Urinary bladder (tissue), 4 donors: ENCODE measurements around the gene RELL2. TPM values are rescaled to one million over a fixed set of nuclear protein-coding genes. Genes with fewer than 3 reads are reported as not detected.

Experiments
- DNase-seq: peaks from one replicate; pipeline ENCODE4 v3.0.0-alpha.2; 2015; ENCODE audit errors: extremely low spot score
- H3K27ac ChIP-seq: one replicate; pipeline ENCODE4 v1.5.1; 2013; ENCODE audit warnings: low read depth, mild to moderate bottlenecking, moderate library complexity
- H3K36me3 ChIP-seq: one replicate; pipeline ENCODE4 v1.6.1; 2013; ENCODE audit warnings: mild to moderate bottlenecking, moderate library complexity; ENCODE audit not compliant: insufficient read depth
- H3K4me1 ChIP-seq: one replicate; pipeline ENCODE4 v1.6.1; 2013; ENCODE audit warnings: mild to moderate bottlenecking, moderate library complexity; ENCODE audit not compliant: insufficient read depth
- H3K4me3 ChIP-seq: one replicate; pipeline ENCODE4 v1.5.1; 2013; ENCODE audit warnings: low read depth, low read length
- WGBS: extraction: QIAGEN DNeasy Blood & Tissue Kit; methylation state at CpG from one replicate; pipeline ENCODE4 v1.1.7; 2013; 5-methylcytosine and 5-hydroxymethylcytosine counted together
- polyA plus RNA-seq: library from polyadenylated mRNA; stranded (reverse); fragments of 200-250 nt; gene quantifications from one replicate; pipeline ENCODE4 v1.2.3, GENCODE V29; 2013
- total RNA-seq: library from RNA; depleted of rRNA; stranded (reverse); fragments of >200 nt; gene quantifications from one replicate; pipeline ENCODE4 v1.2.3, GENCODE V29; 2014
- donor health status: healthy with polysubstance abuse.
- donor health status: healthy.

RELL2 gene
- total and polyA plus RNA-seq, 2 donors, result 0.53 to 3.0 TPM

DNA sequence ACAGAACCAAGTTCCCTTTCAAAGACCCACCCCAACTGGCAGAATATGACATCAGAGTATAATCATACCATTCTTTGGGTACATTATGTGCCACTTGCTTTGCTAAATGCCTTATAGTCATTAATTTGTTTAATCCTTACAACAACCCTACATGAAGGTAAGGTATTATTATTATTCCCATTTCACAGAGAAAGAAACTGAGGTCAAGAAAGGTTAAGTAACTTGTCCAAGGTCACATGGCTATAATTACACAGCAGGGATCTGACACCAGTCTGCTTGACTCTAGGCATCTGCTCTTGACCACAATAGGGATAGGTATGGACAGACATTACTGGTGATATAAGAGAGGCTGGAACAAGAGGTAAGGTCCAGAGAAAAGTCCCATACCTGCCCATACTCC lies 13.2 kb downstream of the RELL2 start:
- no peak overlapping the region for H3K4me3 ChIP-seq
- no peaks in the 10 kb centered on the region for H3K36me3 ChIP-seq
- H3K27ac ChIP-seq, result no peak overlapping the region
- peaks cover 2% of the 10 kb centered on the region for H3K4me1 ChIP-seq
- DNase-seq, result no peak

DNA sequence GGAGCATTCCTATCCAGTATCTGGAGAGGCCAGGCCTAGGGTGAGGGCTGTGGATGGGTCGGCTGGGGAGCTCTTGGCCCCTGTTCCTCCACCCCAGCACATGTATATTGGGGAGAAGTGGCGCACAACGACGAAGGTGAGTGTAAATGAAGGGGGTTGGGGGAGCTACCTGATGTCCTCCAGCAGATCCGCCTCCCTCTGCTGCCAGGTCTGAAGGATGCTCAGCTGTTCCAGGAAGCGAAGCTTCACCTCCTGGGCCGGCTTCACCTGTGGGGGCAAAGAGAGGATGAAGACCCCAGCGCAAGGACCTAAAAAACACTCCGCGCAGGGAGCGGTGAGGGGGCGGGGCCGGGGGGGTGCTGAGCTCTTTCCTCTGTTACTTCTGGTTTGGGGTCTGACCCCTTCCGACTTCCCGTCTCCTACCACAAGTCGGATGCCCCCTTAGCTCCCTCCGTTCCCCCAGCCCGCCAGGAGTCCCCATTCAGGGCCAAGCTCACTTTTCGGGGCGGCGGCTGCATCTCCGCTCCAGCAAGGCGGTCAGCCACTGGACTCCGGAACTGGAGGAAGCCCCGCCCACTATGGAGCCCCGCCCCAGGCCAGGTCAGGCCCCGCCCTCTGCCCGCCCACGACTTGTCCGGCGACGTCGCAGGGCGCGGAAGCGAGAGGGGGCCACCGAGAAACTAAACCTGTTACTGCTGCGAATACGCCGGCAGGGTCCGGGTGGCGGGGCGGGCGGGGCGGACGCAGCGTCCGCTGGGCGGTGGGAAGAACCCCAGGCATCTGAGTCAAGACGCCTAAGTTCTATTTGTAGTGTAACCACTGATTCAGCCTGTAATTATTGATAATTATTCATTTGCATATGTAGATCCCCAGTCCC lies 14.3 kb downstream of the RELL2 start, which contains the start of gene FCHSD1:
FCHSD1 (minus strand) TSS at position 568 of the 877 bp plus-strand sequence; CDS start at position 518, 50 bp downstream.
- Histone ChIP-seq H3K4me1 (peaks cover 2% of the 10 kb centered on the region), H3K4me3 (peak within 1 kb of the TSS; percentile 57), H3K36me3 (no peaks in the 10 kb centered on the region), H3K27ac (peak within 1 kb of the TSS; percentile 27)
- no peak for DNase-seq
- WGBS, result 4% methylated on average over 50 of the region's 50 CpGs

DNA sequence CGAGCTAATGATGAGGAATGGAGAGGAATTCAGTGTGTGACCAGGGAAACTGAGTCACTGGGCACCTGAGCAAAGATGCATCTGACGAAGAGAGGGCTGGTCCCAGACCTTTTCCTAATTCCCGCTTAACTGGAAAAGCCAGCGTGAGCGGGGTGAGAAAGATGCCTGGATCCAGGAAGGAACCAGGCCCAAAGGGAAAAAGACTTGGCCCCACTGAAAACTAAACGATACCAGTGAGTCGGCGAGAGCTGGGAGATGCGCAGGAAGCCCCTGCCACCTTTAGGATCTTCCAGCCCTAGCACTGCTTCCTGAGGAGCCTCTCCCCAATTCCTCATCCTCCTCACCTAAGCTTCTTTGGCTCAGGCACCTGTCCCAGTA lies 14.9 kb downstream of the RELL2 start:
- no peak for DNase-seq
- Histone ChIP-seq H3K4me3 (peak overlapping the region; percentile 57), H3K27ac (no peak overlapping the region), H3K4me1 (peaks cover 2% of the 10 kb centered on the region), H3K36me3 (no peaks in the 10 kb centered on the region)
- WGBS, result 47% methylated on average over 9 of the region's 9 CpGs

DNA sequence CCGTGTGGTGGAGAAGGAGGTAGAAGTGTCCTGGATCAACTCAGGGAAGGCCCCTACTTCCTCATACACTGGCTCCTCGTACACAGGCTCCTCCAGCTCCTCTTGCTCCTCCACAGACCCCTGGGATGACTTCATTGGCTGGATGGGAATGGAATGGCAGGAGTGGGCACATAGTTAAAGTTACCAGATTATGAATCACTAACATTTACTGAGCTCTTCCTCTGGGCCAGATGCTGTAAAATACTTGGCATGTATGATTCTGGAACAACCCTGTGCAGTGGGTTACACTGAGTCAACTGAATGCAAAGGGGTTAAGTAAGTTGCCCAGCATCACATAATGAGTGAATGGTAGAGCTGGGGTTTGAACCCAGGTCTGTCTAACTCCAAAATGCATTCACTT lies 17.5 kb downstream of the RELL2 start:
- H3K4me1 ChIP-seq, result peaks cover 2% of the 10 kb centered on the region
- WGBS, result 76% methylated on average over 2 of the region's 2 CpGs
- no peaks in the 10 kb centered on the region for H3K36me3 ChIP-seq
- no peak overlapping the region for H3K27ac ChIP-seq
- no peak for DNase-seq
- H3K4me3 ChIP-seq, result no peak overlapping the region

DNA sequence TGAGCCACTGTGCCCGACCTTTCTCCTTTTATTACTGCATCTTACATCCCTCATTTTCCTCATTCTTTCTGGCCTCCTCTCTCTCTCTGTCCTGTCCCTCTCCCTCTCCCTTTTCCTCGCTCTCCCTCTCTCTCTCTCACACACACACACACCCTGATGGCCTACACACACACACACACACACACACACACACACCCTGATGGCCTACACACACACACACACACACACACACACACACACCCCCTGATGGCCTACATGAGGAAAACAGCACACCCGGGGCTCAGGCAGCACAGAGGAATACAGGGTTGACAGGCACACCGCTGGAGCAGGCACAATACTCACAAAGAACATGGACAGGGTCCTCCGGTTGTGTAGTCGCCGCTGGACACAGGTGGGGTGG lies 18.2 kb downstream of the RELL2 start:
- no peak overlapping the region for H3K4me3 ChIP-seq
- peaks cover 2% of the 10 kb centered on the region for H3K4me1 ChIP-seq

DNA sequence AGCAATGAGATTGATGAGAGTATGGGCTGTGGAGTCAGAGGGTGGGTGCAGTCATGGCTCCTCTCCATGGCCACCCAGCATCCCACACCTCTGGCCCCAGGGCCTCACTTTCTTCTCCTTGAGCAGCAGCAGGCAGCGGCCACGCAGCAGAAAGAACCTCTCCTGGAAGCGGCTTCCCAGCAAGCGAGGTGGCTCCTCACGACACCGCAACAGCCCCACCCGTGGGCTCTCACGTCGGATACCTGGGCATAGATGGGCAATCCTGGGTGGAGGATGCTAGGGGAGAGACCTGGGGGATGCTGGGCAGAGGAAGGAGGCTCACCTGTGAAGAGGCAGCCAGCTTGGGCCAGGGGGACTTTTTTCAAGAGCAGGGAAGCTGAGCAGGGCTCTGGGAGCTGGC lies 19.6 kb downstream of the RELL2 start:
- H3K27ac ChIP-seq, result no peak overlapping the region
- no peaks in the 10 kb centered on the region for H3K36me3 ChIP-seq
- H3K4me3 ChIP-seq, result no peak overlapping the region
- H3K4me1 ChIP-seq, result peaks cover 2% of the 10 kb centered on the region
- WGBS, result 96% methylated on average over 9 of the region's 9 CpGs
- DNase-seq, result no peak

More for the DNA sequence above, 18.2 kb downstream of the RELL2 start:
- WGBS, result 83% methylated on average over 7 of the region's 7 CpGs
- no peak for DNase-seq
- H3K27ac ChIP-seq, result no peak overlapping the region
- no peaks in the 10 kb centered on the region for H3K36me3 ChIP-seq

DNA sequence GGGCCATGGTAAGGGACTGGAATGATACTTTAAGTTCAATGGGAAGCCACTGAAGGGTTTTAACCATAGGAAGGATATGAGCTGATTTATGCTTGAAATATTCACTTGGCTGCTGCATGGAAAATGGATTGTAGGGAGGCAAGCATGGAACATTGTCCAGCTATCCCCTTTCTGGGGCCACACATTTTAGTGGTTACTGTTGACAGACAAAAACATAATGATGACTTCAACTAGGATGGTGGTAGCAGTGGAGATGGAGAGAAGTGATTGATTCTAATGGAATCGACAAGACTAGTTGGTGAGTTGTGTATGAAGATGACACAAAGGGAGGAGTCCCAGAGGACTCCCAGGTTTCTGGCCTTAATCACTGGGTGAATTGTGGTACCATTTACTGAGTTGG lies 20.6 kb downstream of the RELL2 start:
- Histone ChIP-seq H3K4me1 (no peaks in the 10 kb centered on the region), H3K4me3 (no peak overlapping the region), H3K27ac (no peak overlapping the region), H3K36me3 (no peaks in the 10 kb centered on the region)
- 100% methylated on average over 1 of the region's 1 CpG for WGBS
- DNase-seq, result no peak

DNA sequence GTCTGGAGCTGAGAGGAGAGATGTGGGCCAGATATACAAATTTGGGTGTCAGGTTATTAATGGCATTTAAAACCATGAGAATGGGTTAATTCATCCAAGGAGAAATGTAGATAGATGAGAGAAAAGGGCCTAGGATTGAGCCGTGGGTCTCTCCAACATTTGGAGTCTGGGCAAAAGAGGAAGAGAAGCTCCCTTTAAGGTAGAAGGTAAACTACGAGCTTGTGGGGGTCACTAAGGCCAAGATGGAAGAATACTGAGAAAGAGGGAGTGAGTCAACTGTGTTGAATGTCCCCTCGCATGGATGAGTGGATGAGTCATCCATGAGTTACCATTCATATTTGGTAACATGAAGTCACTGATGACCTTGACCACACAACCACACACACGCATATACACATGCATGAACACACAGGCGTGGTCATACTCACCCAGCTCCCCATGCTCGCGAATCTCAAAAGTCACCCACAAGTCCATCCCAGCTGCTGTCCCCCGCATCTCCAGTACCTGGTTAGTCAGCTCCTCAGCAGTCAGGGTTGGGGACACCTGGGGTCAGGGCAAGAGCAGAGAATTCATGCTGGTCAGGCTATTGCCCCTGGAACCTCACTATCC lies 21.2 kb downstream of the RELL2 start:
- Histone ChIP-seq H3K36me3 (no peaks in the 10 kb centered on the region), H3K4me1 (no peaks in the 10 kb centered on the region), H3K27ac (no peak overlapping the region), H3K4me3 (no peak overlapping the region)
- DNase-seq, result no peak
- 85% methylated on average over 8 of the region's 8 CpGs for WGBS

DNA sequence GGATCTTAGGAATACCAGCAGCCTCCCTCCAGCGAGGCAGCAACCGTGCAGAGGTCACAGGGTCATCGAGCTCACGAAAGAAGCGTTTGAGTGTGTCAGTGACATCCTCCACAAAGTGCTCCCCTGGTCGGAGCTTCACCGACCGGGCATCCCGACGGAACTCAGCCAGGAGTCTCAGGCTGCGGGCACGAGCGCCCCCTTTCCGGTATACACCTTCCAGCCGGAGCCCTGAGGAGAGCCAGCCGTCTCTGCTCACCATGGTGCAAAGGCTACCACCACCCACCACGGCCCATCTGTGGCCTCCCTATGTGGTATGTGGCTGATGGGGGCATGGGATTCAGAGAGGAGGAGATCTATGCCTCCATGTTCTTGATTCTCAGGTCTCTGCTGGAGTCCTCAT lies 25.2 kb downstream of the RELL2 start:
- no peak overlapping the region for H3K4me3 ChIP-seq
- no peak for DNase-seq
- no peaks in the 10 kb centered on the region for H3K36me3 ChIP-seq
- no peaks in the 10 kb centered on the region for H3K4me1 ChIP-seq
- WGBS, result 87% methylated on average over 17 of the region's 17 CpGs
- H3K27ac ChIP-seq, result no peak overlapping the region

DNA sequence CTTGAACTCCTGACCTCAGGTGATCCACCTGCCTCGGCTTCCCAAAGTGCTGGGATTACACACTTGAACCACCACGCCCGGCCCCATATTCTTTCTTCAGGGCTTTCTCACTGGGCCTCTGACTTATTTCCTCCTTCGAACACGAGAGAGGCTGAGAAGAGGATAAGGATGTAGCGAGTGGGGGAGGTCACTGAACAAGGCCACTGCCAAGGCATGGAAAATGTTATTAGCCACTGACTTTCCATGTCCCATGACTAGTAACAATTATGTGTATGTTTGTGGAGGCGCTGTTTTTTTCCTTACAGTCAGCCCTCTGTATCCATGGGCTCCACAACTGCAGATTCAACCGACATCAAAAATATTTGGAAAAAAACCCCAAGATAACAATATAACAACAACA lies 26.7 kb downstream of the RELL2 start:
- Histone ChIP-seq H3K36me3 (no peaks in the 10 kb centered on the region), H3K4me3 (no peak overlapping the region), H3K27ac (no peak overlapping the region), H3K4me1 (no peaks in the 10 kb centered on the region)
- no peak for DNase-seq
- WGBS, result 89% methylated on average over 8 of the region's 8 CpGs

DNA sequence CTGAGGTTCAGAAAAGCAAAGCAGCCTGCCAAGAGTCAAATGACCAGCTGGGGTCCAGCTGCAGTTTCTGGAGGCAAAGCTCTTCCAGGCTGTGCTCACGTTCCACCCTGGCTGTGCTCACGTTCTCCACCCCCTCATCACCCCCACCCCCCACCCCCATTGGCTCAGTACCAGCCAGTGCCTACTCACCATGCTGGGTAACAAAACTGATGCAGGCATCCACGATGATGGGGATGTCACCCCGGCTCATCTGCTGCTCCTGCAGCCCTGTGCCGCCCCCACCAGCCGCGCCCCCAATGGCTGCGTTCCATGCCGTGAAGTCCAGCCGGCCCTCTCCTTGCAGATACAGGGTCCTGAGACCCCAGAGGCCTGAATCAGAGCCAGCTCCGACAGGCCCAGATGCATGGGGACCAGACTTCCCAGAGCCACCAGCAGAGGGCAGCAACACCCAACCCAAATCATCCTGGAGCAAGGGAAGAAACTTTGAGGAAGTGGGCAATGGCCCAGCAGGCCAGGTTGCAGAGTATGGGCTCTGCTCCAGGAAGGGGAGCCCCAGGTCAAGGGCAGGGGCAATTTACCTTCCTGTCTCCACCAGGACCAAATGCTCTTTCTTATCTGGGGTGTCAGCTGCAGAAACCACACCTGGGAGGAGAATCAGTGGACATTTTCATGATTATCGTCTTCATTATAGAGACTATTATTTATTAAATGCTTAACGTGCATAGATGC lies 28.1 kb downstream of the RELL2 start:
- no peak overlapping the region for H3K27ac ChIP-seq
- H3K4me3 ChIP-seq, result no peak overlapping the region
- peak; percentile 57 for DNase-seq
- no peaks in the 10 kb centered on the region for H3K36me3 ChIP-seq
- 38% methylated on average over 13 of the region's 13 CpGs for WGBS
- no peaks in the 10 kb centered on the region for H3K4me1 ChIP-seq

DNA sequence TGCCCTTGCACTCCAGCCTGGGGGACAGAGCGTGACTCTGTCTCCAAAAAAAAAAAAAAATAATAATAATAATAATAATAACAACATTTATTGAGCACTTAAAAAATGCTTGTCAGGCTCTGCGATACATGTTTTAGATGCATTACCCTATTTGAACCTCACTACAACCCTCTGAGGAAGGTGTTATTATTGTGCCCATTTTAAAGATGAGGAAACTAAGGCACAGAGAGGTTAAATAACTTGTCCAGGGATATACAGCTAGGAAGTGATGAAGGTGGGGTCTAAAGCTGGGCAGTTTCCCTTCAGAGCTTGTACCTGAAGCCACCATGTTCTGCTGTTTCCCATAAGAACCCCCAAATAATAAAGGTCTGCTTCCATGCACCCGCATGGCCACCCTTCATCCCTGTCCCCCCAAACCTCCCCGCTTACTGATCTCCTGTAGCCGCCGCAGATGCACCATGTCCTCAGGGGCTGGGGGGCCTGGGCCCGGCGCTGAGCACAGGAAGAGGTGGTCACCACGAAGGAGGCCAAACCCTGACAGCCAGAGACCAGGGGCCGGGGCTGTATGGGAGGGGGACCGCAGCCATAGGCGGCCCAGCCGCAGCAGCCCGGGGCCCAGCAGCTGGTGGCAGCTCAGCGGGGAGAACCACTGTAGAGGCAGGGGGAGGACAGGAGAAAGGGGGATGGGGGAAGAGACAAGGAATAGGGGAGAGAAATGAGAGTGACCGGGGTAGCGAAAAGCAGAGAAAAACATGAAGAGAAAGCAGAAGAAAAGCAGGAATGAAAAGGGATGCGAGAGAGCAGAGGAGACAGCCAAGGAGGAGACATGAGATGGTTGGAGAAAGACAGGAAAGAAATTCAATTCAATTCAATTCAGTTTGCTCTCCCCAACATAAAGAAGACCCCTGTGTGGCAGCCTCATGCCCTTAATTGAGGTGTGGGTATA lies 29.5 kb downstream of the RELL2 start:
- H3K4me1 ChIP-seq, result no peaks in the 10 kb centered on the region
- no peaks in the 10 kb centered on the region for H3K36me3 ChIP-seq
- no peak overlapping the region for H3K4me3 ChIP-seq
- WGBS, result 86% methylated on average over 18 of the region's 18 CpGs
- DNase-seq, result no peak
- no peak overlapping the region for H3K27ac ChIP-seq
